Activated T-helper 1 cell treated with anti-CD3 and anti-CD28 coated beads, Interleukin-12 subunit alpha, Interleukin-12 subunit beta, Interleukin-2, Interleukin-4 antibody, amounts not matched to agents 30 ng/mL and 10 ng/mL and 1 ng/mL, durations not matched to agents 14 hours and 24 hours and 36 hours (primary cell): ENCODE data around the gene RTCA. TPM values are rescaled to one million over a fixed set of nuclear protein-coding genes. Genes with fewer than 3 reads are reported as not detected.
"Not testable (repeated sequence)": the region's sequence is repeated elsewhere in the genome, so short reads cannot be mapped to it uniquely, and the experiment has no call there.

ENCODE experiments used
- DNase-seq: peaks from one replicate; pipeline ENCODE4 v3.0.0; 2021; ENCODE audit warnings: low spot score
- H3K27ac Mint-ChIP-seq: one replicate; pipeline ENCODE4 v1.8.0; 2021; ENCODE audit warnings: mild to moderate bottlenecking, mixed read lengths
- H3K27me3 Mint-ChIP-seq: one replicate; pipeline ENCODE4 v1.8.0; 2022; ENCODE audit warnings: mild to moderate bottlenecking, moderate library complexity, mixed read lengths; ENCODE audit not compliant: insufficient read depth
- H3K36me3 Mint-ChIP-seq: one replicate; pipeline ENCODE4 v1.8.0; 2021; ENCODE audit warnings: low read depth, mixed read lengths
- H3K4me1 Mint-ChIP-seq: one replicate; pipeline ENCODE4 v1.8.0; 2021; ENCODE audit warnings: low read depth, mixed read lengths
- H3K4me3 Mint-ChIP-seq: one replicate; pipeline ENCODE4 v1.8.0; 2021; ENCODE audit warnings: mild to moderate bottlenecking, moderate library complexity, mixed read lengths
- H3K9me3 Mint-ChIP-seq: one replicate; pipeline ENCODE4 v1.8.0; 2021; ENCODE audit warnings: mixed read lengths
- intact Hi-C: fragments of 100-400 bp; cut with micrococcal nuclease; formaldehyde crosslinking; loops from one replicate; pipeline ENCODE4 v1.15.1; 2024
- total RNA-seq: library from RNA; stranded (reverse); gene quantifications from 2 replicates; pipeline ENCODE4 v1.2.3, GENCODE V29; 2022

The RTCA gene
- total RNA-seq, 1 donor from 2014 or later, result 48.1 TPM

- peak overlapping the region; percentile 100 for H3K27ac Mint-ChIP-seq
- H3K36me3 Mint-ChIP-seq, result peaks cover 39% of the 10 kb centered on the region
- intact Hi-C loops, result loop anchor here (1.0 to 5.0 kb wide), 8 partner anchors 17 to 458 kb away; partner anchors contain the start of genes DBT and SASS6
- peak overlapping the region; percentile 100 for H3K4me3 Mint-ChIP-seq
- peaks cover 52% of the 10 kb centered on the region for H3K4me1 Mint-ChIP-seq
- H3K27me3 Mint-ChIP-seq, result peaks cover 4% of the 10 kb centered on the region
- DNase-seq, result no peak
- peaks cover 2% of the 10 kb centered on the region for H3K9me3 Mint-ChIP-seq
Measured at GRCh38 chr1:100266741-100267140, 725 bp downstream of the RTCA start.

- Mint-ChIP-seq H3K9me3 (no peaks in the 10 kb centered on the region), H3K27me3 (peaks cover 4% of the 10 kb centered on the region), H3K4me1 (peaks cover 58% of the 10 kb centered on the region), H3K36me3 (peaks cover 42% of the 10 kb centered on the region), H3K4me3 (peak overlapping the region; percentile 100), H3K27ac (peak overlapping the region; percentile 100)
- intact Hi-C loops, result loop anchor here (2.0 to 5.0 kb wide), 4 partner anchors 135 to 458 kb away; no protein-coding TSS in a partner anchor
- no peak for DNase-seq
Measured at GRCh38 chr1:100267284-100267683, 1.3 kb downstream of the RTCA start.

- Mint-ChIP-seq H3K4me3 (peak overlapping the region; percentile 100), H3K36me3 (peaks cover 41% of the 10 kb centered on the region), H3K27ac (peak overlapping the region; percentile 68), H3K27me3 (peaks cover 3% of the 10 kb centered on the region), H3K9me3 (no peaks in the 10 kb centered on the region), H3K4me1 (peaks cover 59% of the 10 kb centered on the region)
- intact Hi-C loops, result loop anchor here (5.0 kb wide), 1 partner anchor 134 kb away; no protein-coding TSS in a partner anchor
- DNase-seq, result no peak
Measured at GRCh38 chr1:100268202-100268601, 2.2 kb downstream of the RTCA start.

GRCh38 chr1:100277866-100278265 lies 11.8 kb downstream of the RTCA start:
- Mint-ChIP-seq H3K27ac (no peak overlapping the region), H3K27me3 (no peaks in the 10 kb centered on the region), H3K36me3 (peaks cover 50% of the 10 kb centered on the region), H3K9me3 (no peaks in the 10 kb centered on the region), H3K4me1 (peaks cover 28% of the 10 kb centered on the region), H3K4me3 (no peak overlapping the region)
- DNase-seq, result no peak
- intact Hi-C loops, result loop anchor here (1.0 to 2.0 kb wide), 2 partner anchors 77 to 181 kb away; no protein-coding TSS in a partner anchor

GRCh38 chr1:100279358-100279923 lies 13.4 kb downstream of the RTCA start:
- Mint-ChIP-seq H3K9me3 (no peaks in the 10 kb centered on the region), H3K27ac (peak overlapping the region; percentile 14), H3K4me3 (no peak overlapping the region), H3K4me1 (peaks cover 24% of the 10 kb centered on the region), H3K27me3 (no peaks in the 10 kb centered on the region), H3K36me3 (peaks cover 44% of the 10 kb centered on the region)
- DNase-seq, result no peak
- intact Hi-C loops, result loop anchor here (2.0 kb wide), 1 partner anchor 75 kb away; no protein-coding TSS in a partner anchor

GRCh38 chr1:100279954-100280682 lies 14.1 kb downstream of the RTCA start:
- H3K36me3 Mint-ChIP-seq, result peaks cover 42% of the 10 kb centered on the region
- intact Hi-C loops, result loop anchor here (2.0 kb wide), 1 partner anchor 75 kb away; no protein-coding TSS in a partner anchor
- H3K4me3 Mint-ChIP-seq, result no peak overlapping the region
- H3K27ac Mint-ChIP-seq, result no peak overlapping the region
- no peak for DNase-seq
- peaks cover 24% of the 10 kb centered on the region for H3K4me1 Mint-ChIP-seq
- H3K27me3 Mint-ChIP-seq, result no peaks in the 10 kb centered on the region
- H3K9me3 Mint-ChIP-seq, result no peaks in the 10 kb centered on the region

- intact Hi-C loops, result no loop called here
- peaks cover 13% of the 10 kb centered on the region for H3K4me1 Mint-ChIP-seq
- H3K27me3 Mint-ChIP-seq, result no peaks in the 10 kb centered on the region
- H3K4me3 Mint-ChIP-seq, result no peak overlapping the region
- H3K9me3 Mint-ChIP-seq, result no peaks in the 10 kb centered on the region
- DNase-seq, result no peak
- peaks cover 26% of the 10 kb centered on the region for H3K36me3 Mint-ChIP-seq
- H3K27ac Mint-ChIP-seq, result no peak overlapping the region
Measured at GRCh38 chr1:100284591-100284990, 18.6 kb downstream of the RTCA start.

- DNase-seq, result no peak
- Mint-ChIP-seq H3K36me3 (peaks cover 25% of the 10 kb centered on the region), H3K4me1 (no peaks in the 10 kb centered on the region), H3K4me3 (no peak overlapping the region), H3K27me3 (no peaks in the 10 kb centered on the region), H3K27ac (no peak overlapping the region), H3K9me3 (no peaks in the 10 kb centered on the region)
- intact Hi-C loops, result no loop called here
Measured at GRCh38 chr1:100287162-100287561, 21.1 kb downstream of the RTCA start.

GRCh38 chr1:100290291-100290690 lies 24.3 kb downstream of the RTCA start:
- H3K27me3 Mint-ChIP-seq, result no peaks in the 10 kb centered on the region

GRCh38 chr1:100292711-100293110 lies 26.7 kb downstream of the RTCA start:
- DNase-seq, result no peak
- Mint-ChIP-seq H3K9me3 (no peaks in the 10 kb centered on the region), H3K27ac (no peak overlapping the region), H3K4me1 (no peaks in the 10 kb centered on the region), H3K36me3 (peaks cover 22% of the 10 kb centered on the region), H3K4me3 (no peak overlapping the region), H3K27me3 (no peaks in the 10 kb centered on the region)
- intact Hi-C loops, result loop anchor here (2.0 to 5.0 kb wide), 2 partner anchors 58 to 165 kb away; no protein-coding TSS in a partner anchor

More at GRCh38 chr1:100290291-100290690, 24.3 kb downstream of the RTCA start:
- peak overlapping the region; percentile 55 for H3K27ac Mint-ChIP-seq
- no peak overlapping the region for H3K4me3 Mint-ChIP-seq
- peaks cover 28% of the 10 kb centered on the region for H3K36me3 Mint-ChIP-seq
- no peak for DNase-seq
- no peaks in the 10 kb centered on the region for H3K9me3 Mint-ChIP-seq
- intact Hi-C loops, result loop anchor here (5.0 kb wide), 1 partner anchor 167 kb away; no protein-coding TSS in a partner anchor
- H3K4me1 Mint-ChIP-seq, result no peaks in the 10 kb centered on the region

- H3K27ac Mint-ChIP-seq, result no peak overlapping the region
- H3K36me3 Mint-ChIP-seq, result peaks cover 16% of the 10 kb centered on the region
- no peaks in the 10 kb centered on the region for H3K4me1 Mint-ChIP-seq
- H3K27me3 Mint-ChIP-seq, result no peaks in the 10 kb centered on the region
- no peaks in the 10 kb centered on the region for H3K9me3 Mint-ChIP-seq
- no peak overlapping the region for H3K4me3 Mint-ChIP-seq
- intact Hi-C loops, result no loop called here
- DNase-seq, result no peak
Measured at GRCh38 chr1:100296140-100296539, 30.1 kb downstream of the RTCA start.

GRCh38 chr1:100296997-100297396 lies 31.0 kb downstream of the RTCA start:
- H3K27me3 Mint-ChIP-seq, H3K4me3 Mint-ChIP-seq, DNase-seq, H3K27ac Mint-ChIP-seq, H3K4me1 Mint-ChIP-seq, intact Hi-C loops, H3K9me3 Mint-ChIP-seq: not testable (repeated sequence)
- peaks cover 14% of the 10 kb centered on the region for H3K36me3 Mint-ChIP-seq

- DNase-seq, result no peak
- no peaks in the 10 kb centered on the region for H3K27me3 Mint-ChIP-seq
Measured at GRCh38 chr1:100298512-100298911, 32.5 kb downstream of the RTCA start.

More at GRCh38 chr1:100298512-100298911, 32.5 kb downstream of the RTCA start:
- Mint-ChIP-seq H3K36me3 (peaks cover 7% of the 10 kb centered on the region), H3K27ac (no peak overlapping the region), H3K9me3 (no peaks in the 10 kb centered on the region), H3K4me3 (no peak overlapping the region), H3K4me1 (no peaks in the 10 kb centered on the region)
- intact Hi-C loops, result no loop called here
